Dedifferentiated amniotic fluid mesenchymal stem cell (primary cell): ENCODE measurements around the gene SMG9.
A peak's percentile ranks its signal among the peaks of the same experiment; 100 is the strongest.

Source experiments
- DNase-seq: peaks from one replicate; pipeline ENCODE4 v3.0.0-alpha.2; 2016; ENCODE audit errors: extremely low spot score

Gene SMG9

DNA sequence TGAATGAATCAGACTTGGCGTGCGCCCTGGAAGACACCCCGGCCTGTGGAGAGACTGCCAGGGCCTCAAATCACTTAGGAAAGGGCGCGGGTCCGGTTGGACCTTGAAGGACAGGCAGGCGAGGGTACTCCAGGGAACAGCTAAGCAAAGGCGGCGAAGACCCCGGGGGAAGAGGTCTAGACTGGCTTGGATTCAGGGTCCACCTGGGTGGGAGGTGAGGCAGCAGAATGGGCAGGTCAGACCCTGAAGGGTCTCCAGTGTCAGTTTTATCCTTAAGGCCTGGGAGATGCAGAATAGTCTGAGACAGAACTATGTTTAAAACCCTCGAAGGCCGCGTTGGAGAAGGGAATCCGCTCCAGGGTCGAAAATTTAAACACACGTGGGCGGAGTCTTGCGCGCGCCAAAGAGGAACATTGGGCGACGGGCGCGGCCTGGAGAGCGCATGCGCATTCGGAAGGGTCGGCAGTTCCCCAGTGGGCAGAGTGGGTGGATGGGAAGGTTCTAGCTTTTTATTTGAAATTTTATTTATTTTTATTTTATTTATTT is 567 bp upstream of the SMG9 start:
- peak; percentile 29 for DNase-seq

DNA sequence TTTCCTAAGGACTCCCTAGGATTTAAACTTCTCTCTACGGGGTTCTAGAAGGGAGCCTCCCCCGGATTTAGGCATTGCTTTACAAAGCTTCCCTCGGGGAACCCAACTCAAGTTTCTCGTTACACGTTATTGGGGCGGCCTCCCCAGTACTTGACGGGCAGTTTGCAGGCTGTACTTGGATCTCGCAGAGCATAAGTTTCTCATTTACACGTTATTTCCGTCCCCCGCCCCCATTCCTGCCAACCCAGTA is 584 bp downstream of the SMG9 start:
- peak; percentile 30 for DNase-seq

DNA sequence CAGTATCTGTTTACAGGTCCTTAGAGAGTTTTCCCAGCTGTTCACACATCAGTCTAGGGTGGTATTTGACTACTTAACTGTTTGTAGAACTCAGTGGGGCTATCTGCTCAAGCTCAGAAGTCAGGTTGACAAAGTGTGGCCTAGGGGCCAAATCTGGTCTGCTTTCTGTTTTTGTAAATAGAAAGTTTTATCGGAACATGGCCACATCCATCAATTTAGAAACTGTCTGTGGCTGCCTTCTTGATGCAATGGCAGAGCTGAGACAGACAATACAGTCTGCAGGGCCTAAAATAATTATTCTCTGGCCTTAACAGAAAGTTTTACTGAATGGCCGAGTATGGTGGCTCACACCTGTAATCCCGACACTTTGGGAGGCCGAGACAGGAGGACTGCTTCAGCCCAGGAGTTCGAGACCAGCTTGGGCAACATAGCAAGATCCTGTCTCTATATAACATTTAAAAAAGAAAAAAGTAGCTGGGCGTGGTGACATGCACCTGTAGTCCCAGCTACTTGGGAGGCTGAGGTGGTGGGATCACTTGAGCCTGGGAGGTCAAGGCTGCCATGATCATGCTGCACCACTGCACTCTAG is 2.4 kb downstream of the SMG9 start:
- no peak for DNase-seq

DNA sequence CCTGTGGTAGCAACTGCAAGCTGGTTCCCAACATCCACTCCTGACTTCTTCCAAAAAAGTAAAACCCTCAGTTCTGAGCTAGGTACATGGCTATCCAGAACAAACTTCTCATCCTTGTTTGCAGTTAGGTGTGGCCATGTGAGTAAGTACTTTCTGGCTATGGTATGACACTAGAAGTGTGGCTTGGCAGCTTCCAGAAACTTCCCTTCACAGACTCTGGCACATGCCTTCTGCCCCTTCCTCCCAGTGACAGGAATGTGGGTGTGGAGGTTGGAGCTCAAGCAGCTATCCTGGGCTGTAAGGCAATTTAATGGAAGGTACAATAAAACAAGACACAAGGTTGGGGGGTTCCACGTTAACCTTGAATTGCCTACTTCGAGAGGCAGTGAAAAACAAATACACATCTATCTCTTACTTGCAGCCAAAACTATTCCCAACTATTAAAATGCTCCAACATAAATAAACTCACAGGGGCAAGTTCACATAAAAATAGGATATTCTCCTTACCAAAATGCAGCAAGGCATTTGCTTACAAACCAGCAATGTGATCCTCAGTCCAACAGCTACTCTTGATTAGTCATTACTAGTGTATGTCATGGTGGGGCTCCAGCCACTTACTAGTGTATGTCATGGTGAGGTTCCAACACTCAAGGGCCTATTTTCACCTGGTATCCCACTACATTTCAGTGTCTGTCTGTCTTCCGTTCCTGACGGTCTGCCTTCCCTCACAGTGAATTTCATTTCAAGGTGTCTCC is 3.1 kb downstream of the SMG9 start:
- no peak for DNase-seq

DNA sequence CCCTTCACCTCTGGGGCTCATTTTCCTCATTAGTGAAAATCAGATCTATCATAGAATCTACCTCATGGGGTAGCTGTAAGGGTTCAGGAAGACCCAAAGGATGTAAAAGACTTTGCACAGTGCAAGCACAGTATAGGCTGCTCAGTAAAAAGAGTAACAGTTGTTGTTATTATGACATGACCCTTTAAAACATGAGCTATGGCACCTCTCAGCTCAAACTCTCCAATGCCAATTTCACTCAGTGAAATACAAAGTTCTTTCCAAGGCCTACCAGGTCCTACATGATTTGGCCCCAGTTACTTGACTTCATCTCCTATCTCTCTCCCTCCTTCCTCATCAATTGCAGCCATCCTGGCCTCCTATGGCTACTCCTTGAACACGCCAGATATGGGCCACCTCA is 4.9 kb downstream of the SMG9 start:
- DNase-seq = no peak

DNA sequence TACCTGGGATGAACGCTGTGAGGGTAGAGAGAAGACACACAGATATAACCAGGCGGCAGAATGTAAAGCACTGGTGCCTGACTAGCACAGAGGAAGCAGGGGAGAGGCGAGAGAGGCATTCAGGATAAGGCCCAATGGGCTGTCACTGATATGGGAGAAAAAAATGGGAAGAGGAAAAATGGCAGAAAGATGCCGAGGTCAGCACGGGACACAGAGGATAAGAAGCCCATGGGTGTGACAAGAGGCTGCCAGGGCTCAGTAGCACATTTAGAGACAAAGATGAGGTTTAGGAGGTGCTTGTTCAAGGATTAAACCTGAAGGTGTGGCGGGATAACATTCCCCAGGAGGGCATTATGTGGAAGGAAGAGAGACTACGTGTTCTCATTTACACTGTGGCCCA is 5.6 kb downstream of the SMG9 start:
- DNase-seq = no peak

DNA sequence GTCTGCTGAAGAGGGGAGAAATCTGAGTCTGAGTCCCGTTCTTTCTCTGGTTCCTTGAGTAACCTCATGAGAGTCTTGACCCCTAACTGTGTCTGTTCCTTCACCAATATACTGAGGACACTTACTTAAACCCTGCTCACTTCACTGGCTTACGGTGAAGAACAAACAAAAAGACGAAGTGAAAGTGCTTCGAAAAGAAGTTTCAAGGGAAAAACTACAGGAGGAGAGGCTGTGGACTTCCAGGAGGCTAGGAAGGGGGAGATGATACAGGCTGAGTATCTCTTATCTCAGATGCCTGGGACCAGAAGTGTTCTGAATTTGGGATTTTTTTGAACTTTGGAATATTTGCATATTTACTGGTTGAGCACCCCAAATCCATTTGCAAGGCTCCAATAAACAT is 6.1 kb downstream of the SMG9 start:
- no peak for DNase-seq

DNA sequence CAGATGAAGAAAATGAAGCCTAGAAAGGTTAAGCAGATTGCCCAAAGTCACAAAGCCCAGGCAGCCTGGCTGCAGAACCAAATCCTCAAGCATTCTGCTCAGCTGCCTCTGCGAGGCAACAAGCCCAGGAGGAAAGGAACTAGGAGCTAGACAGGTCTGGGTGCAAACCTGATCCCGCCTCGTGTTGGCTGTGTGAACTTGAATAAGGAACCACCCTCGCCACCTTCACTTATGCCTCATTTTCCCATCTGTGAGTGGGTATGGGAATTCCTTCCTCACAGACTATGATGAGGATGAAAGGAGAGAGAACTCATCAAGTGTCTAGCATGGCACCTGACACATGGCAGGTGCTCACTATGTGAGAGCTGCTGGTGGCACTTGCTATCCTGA is 6.6 kb downstream of the SMG9 start:
- DNase-seq = no peak

DNA sequence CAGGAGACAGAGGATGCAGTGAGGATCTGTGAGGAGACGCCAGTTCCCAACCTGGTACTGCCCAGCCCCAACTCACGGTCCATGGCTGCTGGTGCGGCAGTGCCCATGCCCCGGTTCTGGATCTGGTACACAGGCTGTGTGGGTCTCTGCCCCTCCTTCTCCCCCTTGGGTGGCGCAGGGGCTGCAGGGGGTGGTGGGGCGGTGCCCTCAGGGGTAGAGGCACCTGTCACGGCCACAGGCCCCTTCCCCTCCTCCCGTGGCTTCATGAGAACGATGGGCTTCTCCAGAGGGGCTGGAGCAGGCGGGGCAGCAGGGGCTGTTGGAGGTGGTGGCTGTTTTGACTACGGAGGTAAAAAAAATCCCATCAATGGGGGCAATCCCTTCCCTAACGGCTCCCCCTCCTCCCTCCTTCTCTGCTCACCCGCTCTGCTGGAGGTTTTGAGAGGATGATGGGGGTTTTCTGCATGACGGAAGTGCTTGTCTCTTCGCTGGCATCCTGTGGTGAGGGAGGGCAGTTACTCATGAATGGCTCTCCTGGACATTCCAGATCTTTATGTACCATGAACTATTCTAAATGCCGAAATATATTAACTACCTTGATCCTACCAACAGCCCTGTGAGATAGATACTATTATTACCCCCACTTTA is 7.1 kb downstream of the SMG9 start:
- no peak for DNase-seq

DNA sequence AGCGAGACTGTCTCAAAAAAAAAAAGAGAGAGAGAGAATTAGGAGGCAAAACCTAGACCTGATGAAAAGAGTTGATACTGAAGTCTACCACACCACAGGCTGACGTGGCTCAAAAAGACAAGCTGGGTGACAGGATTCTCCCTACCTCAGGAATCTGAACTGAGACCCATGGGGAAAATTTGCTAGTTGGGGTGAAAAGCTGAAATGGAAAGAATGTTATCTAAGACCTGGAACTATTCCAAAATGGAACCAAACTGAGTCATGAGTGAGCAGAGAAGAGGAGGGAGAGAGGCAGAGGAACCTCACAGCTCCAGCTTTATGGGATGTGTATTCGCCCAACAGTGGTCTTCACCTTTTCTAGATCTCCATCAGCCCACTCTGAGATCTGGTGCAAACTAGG is 11.7 kb downstream of the SMG9 start:
- peak; percentile 19 for DNase-seq

DNA sequence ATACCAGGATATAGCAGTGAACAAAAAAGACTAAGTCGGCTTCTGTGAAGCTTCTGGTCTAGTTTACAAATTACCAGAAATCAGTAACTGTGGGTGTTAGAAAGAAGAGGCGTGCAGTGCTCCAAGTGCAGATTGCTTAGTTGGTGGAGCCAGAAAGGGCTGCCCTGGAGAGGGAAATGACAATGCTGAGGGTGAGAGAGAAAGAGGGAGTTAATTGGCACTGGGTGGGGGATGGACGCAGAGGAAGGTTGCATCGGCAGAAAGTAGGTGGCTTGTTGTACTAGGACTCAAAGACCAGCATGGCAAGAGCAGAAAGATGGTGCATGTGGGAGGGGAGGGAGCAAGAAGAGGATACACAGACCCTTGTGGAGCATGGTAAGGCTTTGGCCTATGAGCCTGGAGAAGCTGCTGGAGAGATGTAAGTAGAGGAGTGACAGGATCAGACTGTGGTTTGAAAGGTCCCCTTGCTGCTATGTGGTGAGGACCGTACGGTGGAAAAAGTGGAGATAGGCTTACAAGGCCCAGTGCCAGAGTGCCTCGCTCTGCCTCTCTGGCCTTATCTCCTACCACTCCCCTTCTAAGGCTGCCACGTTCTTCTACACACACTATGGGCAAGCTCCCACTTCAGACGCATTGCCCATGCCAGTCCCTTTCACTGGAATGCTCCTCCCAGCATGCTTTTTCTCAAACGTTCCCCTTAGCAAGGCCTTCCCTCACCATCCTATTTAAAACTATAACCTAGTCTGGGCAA is 13.5 kb downstream of the SMG9 start:
- DNase-seq = no peak

DNA sequence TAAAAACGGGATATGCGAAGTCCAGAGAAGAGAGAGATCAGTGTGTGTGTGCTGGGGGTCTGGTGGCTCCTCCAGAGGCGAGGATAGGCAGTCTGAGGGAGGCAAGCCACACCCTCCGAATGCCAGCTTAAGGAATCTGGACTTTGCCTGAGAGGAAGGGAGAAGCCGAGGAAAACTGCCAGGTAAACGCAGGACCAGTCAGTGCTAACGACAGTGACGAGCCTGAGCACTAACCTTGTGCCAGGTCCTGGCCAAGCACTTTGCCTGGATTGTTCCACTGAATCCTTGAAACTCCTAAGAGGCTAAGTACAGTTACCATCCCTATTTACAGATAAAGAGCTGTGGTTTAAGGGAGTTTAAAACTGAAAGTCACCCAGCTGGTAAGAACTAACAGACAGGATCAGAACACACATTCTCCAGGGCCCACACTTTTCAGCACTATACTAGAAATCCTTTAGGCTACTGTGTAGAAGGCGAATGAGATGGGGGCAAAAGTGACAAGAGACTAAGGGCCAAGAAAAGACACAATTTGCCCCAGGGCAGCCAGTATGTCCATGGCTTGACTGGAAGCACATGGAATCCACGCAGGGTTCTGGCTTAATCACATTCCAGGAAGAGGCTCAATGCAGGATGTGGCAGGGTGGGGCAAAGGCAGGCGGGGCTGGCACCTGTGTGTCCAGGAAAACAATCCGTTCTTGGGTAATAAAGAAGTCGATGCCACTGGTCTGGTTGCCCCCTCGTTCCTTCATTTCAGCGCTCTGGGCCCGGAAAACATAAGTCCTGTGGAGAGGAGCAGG is 15.1 kb downstream of the SMG9 start:
- DNase-seq = no peak

DNA sequence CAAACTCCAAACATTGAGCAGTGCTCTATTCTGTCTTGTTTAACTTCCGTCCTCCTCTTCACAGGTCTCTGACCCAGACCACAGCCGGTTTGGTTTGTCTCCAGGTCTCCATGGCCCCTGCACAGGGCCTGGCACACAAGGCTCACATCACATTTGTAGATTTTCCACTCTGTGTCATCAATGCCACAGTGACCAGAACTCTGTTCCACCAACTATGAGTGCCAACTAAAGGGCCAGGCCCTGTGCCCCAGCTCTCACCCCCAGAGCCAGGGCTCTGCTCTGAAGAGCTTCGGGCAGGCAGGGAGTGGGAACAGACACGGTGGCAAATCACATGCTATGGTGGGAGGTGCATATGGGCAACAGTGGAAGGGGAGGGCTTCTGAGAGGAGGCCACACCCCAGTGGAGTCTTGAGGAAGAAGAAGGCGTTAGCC is 16.0 kb downstream of the SMG9 start:
- no peak for DNase-seq

DNA sequence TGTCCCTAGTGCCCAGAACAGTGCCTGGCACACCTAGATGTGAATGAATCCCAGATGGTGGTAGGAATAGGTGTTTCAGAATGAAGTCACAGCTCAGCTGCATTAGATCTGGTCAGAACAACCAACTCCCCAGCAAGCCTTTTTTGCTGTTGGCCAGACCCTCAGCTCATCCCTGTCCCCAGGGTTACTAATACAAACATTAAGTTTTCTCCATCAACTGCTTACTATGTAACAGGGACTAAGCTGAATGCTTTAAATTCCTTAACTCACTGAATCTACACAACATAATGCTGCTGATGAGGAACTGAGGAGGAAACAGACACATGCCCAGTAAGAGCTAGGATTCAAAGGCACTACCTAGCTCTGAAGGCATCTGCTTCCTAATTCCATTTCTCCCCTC is 18.8 kb downstream of the SMG9 start:
- DNase-seq = peak; percentile 39

DNA sequence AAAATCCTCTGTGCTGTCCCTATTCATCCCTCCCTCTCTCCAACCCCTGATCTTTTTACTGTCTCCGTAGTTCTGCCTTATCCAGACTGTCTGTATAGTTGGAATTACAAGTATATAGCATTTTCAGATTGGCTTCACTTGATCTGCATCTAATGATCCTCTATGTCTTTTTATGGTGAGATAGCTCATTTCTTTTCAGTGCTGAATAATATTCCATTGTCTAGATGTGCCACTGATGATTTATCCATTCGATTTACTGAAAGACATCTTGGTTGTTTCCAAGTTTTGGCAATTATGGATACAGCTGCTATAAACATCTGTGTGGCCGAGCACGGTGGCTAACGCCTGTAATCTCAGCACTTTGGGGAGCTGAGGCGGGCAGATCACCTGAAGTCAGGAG is 19.7 kb downstream of the SMG9 start:
- no peak for DNase-seq

DNA sequence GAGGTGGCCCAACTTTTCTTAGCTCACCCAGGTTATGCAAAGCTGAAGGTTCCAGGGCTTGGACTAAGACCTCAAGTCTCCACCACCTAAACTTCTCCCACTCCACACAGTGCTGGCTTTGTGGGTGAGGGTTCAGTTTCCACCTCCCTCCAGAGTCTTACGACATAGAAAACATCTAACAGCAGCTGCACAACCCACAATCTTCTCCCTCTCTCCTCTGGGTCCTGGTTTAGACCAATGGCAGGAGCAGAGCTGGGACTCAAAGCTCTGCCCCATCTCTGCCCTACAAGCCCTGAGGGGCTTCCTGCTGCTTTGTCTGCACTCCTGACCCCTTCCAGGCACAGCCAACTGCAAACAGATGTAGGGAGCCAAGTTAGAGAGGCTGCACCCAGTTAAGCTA is 22.9 kb downstream of the SMG9 start:
- DNase-seq = no peak

DNA sequence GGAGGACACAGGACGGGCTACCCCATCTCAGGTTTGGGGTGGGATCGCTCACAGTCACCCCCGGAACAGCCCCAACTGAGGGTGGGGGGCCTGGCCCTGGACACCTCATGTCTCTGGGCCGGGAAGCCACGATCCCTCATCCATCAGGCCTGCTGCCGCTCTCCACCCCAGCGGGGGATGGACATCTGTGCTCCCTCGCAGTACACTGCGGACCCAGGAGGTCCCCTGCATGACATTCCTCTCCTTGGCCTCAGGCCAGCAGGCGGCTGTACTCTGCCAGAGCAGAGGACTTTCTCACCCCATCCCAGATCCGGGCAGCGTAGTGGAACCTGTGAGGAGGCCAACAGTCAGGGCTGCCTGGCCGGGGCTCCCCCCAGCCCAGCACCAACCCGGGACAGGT is 23.4 kb downstream of the SMG9 start:
- no peak for DNase-seq

DNA sequence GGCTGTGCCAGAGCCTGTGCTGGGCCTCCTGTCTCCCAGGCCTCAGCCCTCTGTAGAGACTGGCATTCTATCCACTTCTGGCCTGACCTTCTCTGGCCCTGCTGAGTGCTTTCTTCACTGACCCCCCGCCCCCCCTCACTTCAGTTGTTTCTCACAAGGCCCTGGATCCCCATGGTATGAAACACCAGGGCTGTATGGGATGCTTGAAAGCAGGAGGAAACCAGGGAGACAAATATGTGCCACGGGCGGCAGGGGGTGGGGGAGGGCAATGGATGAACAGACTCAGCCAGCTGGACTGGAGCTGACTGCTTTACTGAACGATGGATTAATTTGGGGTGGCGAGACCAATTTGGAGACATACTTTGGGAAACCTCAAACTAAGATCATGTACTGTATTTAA is 24.8 kb downstream of the SMG9 start:
- no peak for DNase-seq

DNA sequence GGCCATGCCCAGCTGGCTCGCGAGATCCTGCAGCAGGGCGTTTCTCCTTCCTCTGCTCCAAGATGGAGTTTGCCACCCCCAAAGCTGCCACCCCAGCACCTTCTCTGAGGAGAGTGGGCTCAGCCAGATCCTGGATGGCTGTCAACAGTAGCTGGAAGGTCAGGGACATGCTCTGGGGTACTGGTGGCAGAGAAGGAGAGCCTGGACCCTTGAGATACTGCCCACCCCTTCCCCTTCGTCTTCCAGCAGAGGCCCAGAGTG is 27.2 kb downstream of the SMG9 start:
- DNase-seq = no peak

DNA sequence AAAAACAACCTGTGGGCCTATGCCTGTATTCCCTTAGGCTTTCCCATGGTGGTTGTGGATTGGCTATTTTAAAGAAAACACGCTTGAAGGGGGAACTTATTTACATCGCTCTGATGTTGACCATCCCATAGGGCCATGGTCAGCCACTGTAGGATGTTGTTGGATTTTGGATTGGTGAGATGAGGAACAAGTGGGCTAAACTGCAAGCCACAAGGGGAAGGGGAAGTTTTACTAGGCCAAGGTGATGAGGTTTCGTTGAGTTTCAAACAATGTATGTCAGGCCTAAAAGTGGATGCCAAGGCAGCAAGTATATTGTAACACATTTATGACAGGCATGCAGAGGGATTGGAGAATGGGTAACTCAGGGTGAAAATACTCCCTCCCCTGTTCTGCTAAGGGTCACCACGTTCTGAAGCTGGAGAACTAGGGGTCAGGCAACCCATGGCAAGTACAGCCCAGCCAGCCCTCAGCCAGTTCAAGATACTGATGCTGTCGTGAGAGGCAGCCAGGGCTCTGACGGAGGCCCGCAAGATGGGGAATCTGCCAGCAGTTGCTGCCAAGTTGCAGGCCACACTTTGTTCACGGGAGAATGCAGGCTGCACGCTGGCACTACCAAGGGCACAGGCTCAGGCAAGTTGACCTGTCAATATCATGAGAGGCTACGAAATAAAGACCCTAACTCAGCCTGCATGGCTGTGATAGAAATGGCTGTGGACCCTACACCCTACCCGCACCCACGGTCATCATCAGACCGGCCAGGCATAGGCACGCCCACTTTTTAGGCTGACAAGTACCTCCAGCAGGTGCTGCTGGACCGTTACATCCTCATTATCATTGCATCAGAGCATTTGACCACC is 27.8 kb downstream of the SMG9 start:
- no peak for DNase-seq

DNA sequence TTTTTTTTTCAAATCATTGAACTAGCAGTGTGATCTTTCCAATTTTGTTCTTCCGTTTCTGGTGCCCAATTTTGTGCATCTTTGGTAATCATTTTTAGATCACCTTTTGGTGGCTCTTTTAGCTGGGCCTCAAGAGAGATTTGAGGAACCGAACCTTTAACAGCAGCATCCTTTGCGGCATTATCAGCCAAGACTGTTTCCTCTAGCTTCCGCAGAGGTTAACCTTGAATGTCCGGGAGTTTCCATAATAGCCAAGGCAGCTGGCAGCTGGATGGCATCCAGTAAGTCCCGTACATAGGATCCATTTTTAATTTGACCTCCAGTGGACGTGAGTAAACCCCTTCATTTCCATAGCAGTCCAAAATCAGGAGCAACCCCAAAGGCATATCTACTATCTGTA is 29.3 kb downstream of the SMG9 start:
- DNase-seq = no peak
